Mucosa of descending colon (tissue), 3 donors: ENCODE data around the gene MAST4. TPM values are rescaled to one million over a fixed set of nuclear protein-coding genes. Genes with fewer than 3 reads are reported as not detected.

Source experiments
- ATAC-seq: fragments of 200-7000 bp; cut with Tn5 transposase; one replicate; pipeline ENCODE4 v1.9.1; 2020; ENCODE audit warnings: mild to moderate bottlenecking, moderate library complexity
- DNase-seq, 3 donors: peaks; one replicate each; pipeline ENCODE4 v3.0.0-alpha.2; 2020
- H3K36me3 ChIP-seq: fragments of 200-600 bp; one replicate; pipeline ENCODE4 v1.8.0; 2021; ENCODE audit warnings: low read depth, mild to moderate bottlenecking
- H3K4me1 ChIP-seq: fragments of 200-600 bp; one replicate; pipeline ENCODE4 v1.8.0; 2021; ENCODE audit warnings: low read depth, mild to moderate bottlenecking
- H3K4me3 ChIP-seq: fragments of 200-600 bp; one replicate; pipeline ENCODE4 v1.8.0; 2021; ENCODE audit warnings: mild to moderate bottlenecking
- H3K9me3 ChIP-seq: fragments of 200-600 bp; one replicate; pipeline ENCODE4 v1.8.0; 2021; ENCODE audit warnings: mild to moderate bottlenecking
- intact Hi-C, 2 donors: fragments of 100-400 bp; cut with DNase I in 1 of 2; cut with micrococcal nuclease in 1 of 2; formaldehyde crosslinking; loops; one replicate each; pipeline versions ENCODE4 v1.11.0 to v1.11.1; 2022; cut with DNase I, micrococcal nuclease
- total RNA-seq, 3 donors: library from RNA; stranded (reverse); fragmentation: NEBNext Ultra II Directional in 2 of 3; extraction: Animal tissue kit (Norgen Biotek cat#: 25700) in 2 of 3; gene quantifications; one replicate each; pipeline versions ENCODE4 v1.2.1 to v1.2.4, GENCODE V29; 2021 to 2023
- TF ChIP-seq, protein P1 (sequence below): fragments of 200-600 bp; IDR thresholded peaks from one replicate; pipeline ENCODE4 v1.8.0; 2022; ENCODE audit warnings: antibody characterized with exemption, mild to moderate bottlenecking
- donor health status: DM: no; HTN: no; CAD: no; lungs with moderate emphysema.
- donor health status: DM: no; HTN: no; CAD: no.
- donor health status: DM: no; HTN: yes; CAD: no.

The MAST4 gene
- total RNA-seq, 3 donors from 2014 or later, result 16.2 to 34.0 (median 22.5) TPM

DNA sequence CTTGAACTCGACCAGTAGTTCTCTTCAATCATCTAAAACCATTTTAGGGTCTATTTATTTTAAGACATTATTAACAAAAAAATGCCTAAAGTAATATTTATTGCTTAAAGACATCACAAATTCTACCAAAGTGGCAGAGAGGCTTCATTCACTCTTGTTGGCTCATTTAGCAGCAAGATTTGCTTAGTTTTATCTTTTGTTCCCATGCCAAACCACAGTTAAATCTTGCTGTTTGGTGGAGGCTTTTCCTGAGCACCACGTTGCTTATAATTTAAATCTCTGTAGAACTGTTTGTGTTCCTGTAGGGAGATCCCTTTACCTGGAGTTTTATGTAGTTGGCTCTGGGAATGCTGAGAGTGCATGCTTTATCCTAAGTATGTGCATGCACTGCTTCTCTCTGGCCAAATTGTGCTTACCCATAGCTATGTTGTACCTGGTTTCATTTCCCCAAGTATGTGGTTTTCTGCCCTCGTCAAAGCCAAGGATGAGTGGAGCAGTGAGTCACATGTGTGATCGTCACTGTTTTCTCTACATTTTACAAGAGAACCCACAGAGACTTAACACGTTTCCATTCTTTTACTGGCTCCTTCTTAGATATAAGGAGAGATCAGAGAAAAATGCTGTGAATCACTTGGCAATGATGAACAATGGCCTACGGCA lies 42.1 kb upstream of the MAST4 start:
- no peaks in the 10 kb centered on the region for H3K36me3 ChIP-seq
- TF ChIP-seq, protein P1, sequence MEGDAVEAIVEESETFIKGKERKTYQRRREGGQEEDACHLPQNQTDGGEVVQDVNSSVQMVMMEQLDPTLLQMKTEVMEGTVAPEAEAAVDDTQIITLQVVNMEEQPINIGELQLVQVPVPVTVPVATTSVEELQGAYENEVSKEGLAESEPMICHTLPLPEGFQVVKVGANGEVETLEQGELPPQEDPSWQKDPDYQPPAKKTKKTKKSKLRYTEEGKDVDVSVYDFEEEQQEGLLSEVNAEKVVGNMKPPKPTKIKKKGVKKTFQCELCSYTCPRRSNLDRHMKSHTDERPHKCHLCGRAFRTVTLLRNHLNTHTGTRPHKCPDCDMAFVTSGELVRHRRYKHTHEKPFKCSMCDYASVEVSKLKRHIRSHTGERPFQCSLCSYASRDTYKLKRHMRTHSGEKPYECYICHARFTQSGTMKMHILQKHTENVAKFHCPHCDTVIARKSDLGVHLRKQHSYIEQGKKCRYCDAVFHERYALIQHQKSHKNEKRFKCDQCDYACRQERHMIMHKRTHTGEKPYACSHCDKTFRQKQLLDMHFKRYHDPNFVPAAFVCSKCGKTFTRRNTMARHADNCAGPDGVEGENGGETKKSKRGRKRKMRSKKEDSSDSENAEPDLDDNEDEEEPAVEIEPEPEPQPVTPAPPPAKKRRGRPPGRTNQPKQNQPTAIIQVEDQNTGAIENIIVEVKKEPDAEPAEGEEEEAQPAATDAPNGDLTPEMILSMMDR, result no peak
- peak; percentile 64 for ATAC-seq
- H3K4me1 ChIP-seq, result no peaks in the 10 kb centered on the region
- DNase-seq, result peak in 1 of 3 donors; percentile 13
- H3K9me3 ChIP-seq, result no peaks in the 10 kb centered on the region
- intact Hi-C loops, result no loop called here
- H3K4me3 ChIP-seq, result no peak overlapping the region

DNA sequence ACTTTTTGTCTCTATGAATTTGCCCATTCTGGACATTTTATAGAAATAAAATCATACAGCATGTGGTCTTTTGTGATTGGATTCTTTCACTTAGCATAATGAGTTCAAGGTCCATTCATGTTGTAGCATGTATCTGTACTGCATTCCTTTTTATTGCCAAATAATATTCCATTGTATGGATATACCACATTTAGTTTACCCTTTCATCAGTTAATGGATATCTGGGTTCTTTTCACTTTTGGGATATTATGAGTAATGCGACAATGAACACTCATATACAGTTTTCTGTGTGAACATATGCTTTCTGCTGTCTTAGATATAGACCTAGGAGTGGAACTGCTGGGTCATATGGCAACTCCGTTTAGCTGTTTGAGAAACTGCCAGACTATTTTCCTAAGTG lies 41.3 kb upstream of the MAST4 start:
- Histone ChIP-seq H3K4me3 (no peak overlapping the region), H3K9me3 (no peaks in the 10 kb centered on the region), H3K4me1 (no peaks in the 10 kb centered on the region), H3K36me3 (no peaks in the 10 kb centered on the region)
- intact Hi-C loops, result no loop called here
- TF ChIP-seq, protein P1, result no peak
- ATAC-seq (no peak), DNase-seq (no peak)

DNA sequence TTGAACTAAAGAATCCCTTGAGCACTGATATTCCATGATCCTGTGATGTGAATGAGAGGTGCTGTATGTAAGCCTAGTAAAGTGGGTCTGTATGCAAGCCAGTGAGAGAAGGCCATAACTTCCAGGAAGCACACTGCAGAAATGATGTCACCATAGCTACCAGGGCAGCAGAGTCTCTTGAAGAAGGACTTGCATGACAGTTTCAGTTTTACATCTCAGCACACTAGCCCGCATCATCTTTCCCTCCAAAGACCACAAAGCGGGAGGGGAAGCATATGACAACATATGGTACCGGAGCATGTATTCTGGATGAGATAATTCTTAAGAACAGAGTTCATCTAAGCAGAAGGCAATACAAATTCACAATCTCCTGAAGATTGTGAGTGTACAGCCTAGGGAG lies 37.6 kb upstream of the MAST4 start:
- ATAC-seq, result peak; percentile 31
- TF ChIP-seq, protein P1, result no peak
- Histone ChIP-seq H3K4me3 (no peak overlapping the region), H3K4me1 (no peaks in the 10 kb centered on the region), H3K36me3 (no peaks in the 10 kb centered on the region), H3K9me3 (no peaks in the 10 kb centered on the region)
- intact Hi-C loops, result no loop called here
- peak in 1 of 3 donors; percentile 3 for DNase-seq

DNA sequence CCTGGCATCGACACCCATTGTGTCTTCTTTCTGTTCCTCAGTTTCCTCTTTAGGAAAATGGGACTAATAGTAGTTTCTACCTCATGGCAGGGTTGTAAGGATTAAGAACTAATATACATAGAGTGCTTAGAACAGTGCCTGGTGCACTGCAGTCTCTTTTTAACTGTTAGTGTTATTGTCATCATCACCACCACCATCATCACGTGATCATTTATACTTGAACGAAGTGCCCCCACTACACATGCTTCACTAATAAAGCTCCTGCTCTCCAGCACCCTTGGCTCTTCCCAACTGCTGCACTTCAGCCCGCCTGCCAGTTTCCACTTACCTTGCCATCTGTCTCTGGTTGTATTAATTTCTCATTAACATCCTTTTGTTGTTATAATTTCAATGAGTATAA lies 35.8 kb upstream of the MAST4 start:
- TF ChIP-seq, protein P1, result no peak
- no peaks in the 10 kb centered on the region for H3K36me3 ChIP-seq
- DNase-seq, result no peak
- intact Hi-C loops, result no loop called here
- H3K4me3 ChIP-seq, result no peak overlapping the region
- H3K9me3 ChIP-seq, result no peaks in the 10 kb centered on the region
- H3K4me1 ChIP-seq, result no peaks in the 10 kb centered on the region
- ATAC-seq, result no peak

DNA sequence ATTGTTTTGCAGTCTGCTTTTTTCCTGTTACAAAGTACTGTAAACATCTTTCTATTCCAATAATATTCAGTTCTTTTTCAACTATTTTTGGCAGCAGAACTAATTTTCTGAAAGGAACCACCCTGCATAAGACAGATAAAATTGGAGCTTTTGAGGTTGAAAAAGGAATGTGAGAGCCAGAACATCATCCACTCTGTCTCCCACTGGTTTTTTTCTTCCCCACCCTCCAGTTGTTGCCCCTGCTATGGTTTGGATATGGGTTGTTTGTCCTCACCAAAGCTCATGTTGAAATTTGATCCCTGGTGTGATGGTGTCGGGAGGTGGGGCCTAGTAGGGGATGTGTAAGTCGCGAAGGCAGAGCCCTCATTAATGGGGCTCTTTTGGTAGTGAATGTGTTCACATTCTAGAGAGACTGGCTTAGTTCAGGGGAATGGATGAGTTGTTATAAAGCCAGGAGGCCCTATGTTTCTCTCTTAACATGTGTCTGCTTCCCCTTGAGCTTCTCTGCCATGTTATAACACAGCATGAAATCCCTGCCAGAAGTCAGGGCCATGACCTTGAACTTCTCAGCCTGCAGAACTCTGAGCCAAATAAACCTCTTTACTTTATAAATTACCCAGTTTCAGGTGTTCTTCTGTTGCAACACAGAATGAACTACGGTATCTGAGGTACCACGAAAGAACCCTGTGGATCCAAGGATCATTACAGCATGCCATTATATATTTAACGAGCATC lies 34.8 kb upstream of the MAST4 start:
- H3K9me3 ChIP-seq, result no peaks in the 10 kb centered on the region
- no peak overlapping the region for H3K4me3 ChIP-seq
- TF ChIP-seq, protein P1, result no peak
- H3K4me1 ChIP-seq, result no peaks in the 10 kb centered on the region
- intact Hi-C loops, result no loop called here
- no peaks in the 10 kb centered on the region for H3K36me3 ChIP-seq
- ATAC-seq (no peak), DNase-seq (no peak)
